Fibroblast of gingiva (primary cell): ENCODE data around the gene WDR91.
"Not testable (repeated sequence)": the region's sequence is repeated elsewhere in the genome, so short reads cannot be mapped to it uniquely, and the experiment has no call there.

Experiments used
- DNase-seq: peaks from one replicate; pipeline ENCODE4 v3.0.0-alpha.2; 2011; ENCODE audit warnings: low read depth

The WDR91 gene

DNA sequence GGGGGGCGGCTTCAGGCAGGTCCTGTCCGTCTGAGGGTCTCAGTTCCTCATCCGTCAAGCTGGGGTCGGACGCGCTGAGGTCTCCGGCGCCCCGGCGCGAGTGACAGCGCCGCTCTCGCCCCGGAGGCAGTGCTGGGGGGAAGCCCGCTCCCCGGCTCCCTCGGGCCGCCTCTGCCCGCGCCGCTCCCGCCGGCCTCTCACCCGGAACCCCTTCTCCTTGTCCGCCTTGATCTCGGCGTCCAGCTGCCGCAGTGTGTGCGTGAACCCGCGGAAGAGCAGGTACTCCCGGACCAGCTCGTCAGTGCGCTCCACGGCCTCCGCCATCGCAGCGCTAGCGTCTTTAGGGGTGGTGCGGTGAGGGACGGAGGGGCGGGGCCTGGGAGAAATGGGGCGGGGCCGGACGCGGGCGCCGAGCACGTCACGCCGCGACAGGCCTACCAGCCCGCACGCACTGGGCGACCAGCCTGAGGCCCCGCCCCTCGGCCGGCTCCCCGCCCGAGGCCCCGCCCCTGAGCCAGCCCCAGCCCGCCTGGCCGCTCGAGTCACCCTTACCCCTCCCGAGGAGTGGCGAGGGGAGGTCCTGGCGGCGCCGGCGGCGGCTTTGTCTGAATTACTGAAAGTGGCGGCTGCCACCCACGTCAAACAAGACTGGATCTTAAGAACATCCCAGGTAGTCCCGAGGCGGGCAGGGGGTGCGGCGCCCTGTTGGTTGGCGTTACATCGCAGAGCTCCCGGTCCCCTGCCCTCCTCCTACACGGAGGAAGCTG, at the start of gene WDR91:
Gene WDR91, minus strand, starts transcription at position 348 of the 767 bp plus-strand sequence. Its CDS starts 24 bp downstream, at position 324.
- peak; percentile 89 for DNase-seq

DNA sequence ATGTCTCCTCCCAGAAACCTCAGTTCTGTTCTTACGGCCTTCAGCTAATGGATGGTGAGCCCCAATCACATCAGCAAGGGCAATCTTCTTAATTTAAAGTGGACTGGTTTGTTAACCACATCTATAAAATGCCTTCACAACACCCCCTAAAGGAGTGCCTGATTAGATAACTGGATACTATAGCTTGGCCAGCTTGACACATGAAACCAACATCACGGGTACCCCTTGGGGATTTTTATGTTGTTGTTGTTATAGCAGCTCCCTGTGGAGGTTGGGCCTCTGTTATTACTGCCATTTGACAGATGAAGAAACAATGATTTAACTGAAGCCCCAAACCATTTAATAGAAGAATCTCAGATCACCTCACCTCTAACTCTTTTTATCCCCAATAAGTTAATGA, 49.1 kb upstream of the WDR91 start:
- no peak for DNase-seq

DNA sequence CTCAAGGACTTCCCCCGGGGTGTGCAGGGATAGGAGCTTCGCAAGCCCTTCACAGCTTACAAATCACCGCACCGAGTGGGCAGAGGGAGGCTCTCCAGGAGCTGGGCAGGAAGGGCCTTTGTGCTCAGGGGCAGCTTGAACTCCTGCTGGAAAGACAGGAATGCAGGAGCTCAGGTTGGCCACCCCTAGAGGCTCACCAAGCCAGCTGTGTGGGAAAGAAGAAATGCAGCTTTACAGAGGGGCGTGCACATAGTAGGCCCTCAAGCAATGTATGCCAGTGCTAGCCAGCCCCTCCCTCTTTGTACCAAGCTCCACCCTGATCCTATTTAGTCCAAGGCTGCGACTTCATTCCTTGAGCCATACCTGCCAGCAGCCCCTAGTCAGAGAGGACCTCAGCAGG, 48.4 kb upstream of the WDR91 start:
- no peak for DNase-seq

DNA sequence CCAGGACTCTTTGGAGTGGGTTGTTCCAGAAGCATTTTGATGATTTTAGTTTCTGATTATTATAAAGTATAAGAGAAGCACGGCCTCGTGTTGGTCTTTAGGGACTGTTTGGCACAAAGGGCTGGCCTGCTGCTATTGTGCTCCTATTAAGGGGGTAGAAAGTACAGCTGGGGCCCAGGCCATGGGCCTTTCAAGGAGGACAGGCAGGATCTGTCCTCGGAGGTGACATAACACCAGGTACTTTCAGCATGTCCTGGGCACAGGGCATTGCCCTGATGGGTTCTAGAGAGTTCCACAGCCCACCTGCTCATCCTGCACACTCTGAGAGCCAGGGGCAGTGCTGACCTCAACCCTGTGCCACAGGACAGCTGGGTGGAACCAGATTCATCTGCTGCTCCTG, 47.3 kb upstream of the WDR91 start:
- DNase-seq = no peak

GRCh38 chr7:135257790-135258189, 46.5 kb upstream of the WDR91 start:
- DNase-seq = no peak

DNA sequence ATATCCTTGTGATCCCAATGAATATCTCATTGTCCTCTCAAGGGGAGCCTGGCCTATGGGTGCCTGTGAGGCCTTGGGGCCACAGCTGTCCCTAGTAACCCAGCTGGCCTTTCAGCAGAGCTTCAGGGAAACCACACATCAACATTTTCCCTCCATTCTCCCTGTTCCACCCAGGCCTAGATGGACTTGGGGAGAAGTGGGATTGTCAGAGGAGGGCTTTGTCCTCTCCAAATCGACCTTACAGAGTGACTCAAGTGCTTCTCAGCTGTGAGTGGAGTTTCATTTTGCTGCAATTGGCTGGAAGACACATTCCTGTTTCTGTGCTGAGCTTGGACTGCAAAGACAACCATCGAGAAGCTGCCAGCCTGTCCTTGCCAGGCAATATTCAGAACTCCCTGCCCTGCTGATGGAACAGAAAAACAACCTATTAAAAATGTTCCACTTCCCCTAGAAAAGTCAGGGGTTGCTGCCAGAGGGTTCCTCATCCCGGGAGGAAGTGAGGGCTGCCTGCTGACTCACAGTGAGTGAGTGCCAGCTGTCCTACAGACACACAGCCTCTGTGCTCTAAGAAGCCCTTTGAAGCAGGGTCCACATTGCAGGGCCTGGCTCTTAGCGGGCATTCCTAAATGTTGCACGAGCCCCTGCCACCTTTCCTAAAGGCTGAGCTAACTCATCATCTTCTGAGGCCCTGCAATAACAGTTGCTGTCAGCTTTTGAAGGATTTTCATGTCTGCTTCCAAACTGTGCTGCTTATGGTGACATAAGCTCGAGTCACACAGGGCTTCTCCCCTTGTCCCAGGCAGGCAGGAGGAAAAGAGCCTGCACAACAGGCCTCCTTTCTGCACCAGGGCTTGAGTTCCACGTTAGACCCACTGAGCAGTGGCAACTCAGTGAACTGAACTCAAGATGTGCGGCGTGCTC, 42.8 kb upstream of the WDR91 start:
- peak; percentile 77 for DNase-seq

GRCh38 chr7:135251496-135252391, 40.4 kb upstream of the WDR91 start:
- no peak for DNase-seq

DNA sequence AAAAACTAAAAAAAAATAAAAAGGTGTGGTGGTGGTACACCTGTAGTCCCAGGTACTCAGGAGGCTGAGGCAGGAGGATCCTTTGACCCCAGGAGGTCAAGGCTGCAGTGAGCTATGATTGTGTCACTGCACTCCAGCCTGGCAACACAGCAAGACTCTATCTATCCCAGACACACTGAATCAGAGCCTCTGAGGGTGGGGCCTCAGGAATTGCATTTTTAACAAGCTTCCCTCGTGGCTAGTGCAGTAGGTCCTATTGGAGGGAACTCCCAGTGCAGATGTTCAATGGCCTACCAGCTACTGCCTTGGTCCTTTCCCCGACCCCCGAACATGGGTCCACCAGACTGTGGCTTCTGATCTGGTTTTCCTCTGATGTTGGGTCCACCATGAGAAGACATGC, 37.2 kb upstream of the WDR91 start:
- DNase-seq = no peak

GRCh38 chr7:135247746-135248471, 36.6 kb upstream of the WDR91 start:
- no peak for DNase-seq

- DNase-seq = no peak
Measured at GRCh38 chr7:135246191-135246825, 35.0 kb upstream of the WDR91 start.

DNA sequence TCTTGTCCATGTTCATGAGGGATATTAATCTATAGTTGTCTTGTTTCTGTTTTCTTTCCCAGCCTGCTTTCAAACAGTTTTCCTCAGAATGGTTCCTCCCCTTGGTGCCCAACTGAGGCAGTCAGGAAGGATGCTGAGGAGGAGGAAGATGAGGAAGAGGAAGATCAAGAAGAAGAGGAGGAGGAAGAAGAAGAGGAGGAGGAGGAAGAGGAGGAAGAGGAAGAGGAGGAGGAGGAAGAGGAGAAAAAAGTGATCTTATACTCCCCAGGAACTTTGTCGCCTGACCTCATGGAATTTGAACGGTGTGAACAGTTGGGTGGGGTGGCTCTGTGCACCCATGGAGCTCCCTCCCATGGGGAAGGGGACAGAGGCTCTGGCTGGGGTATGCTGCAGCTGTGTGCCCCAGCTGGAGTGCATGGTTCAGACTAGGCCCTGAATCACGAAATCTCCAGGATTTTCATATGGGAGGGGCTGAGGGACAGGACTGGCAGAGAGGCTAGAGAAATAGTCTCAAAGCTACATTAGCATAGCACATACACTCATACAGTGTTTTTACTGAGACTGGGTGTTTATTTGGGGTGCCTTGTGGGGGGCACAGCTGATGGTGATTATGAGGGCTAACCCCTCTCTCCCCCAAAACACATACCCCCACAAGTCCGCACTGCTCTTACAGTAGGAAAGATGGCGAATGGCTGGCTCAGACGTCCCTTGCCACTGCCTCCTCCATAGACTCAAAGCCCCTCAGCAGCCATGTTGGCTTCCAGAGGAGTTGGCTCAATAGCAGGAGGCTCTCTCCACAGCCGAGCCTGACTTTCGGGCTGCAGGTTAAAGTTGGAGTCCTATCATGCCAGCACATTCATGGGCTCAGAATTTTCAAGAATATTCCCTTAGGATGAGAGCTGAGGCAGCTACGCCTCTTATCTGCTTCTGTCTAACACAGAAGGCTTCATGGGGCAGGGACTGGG, 34.2 kb upstream of the WDR91 start:
- DNase-seq = no peak

- DNase-seq = no peak
Measured at GRCh38 chr7:135242096-135242684, 30.9 kb upstream of the WDR91 start.

DNA sequence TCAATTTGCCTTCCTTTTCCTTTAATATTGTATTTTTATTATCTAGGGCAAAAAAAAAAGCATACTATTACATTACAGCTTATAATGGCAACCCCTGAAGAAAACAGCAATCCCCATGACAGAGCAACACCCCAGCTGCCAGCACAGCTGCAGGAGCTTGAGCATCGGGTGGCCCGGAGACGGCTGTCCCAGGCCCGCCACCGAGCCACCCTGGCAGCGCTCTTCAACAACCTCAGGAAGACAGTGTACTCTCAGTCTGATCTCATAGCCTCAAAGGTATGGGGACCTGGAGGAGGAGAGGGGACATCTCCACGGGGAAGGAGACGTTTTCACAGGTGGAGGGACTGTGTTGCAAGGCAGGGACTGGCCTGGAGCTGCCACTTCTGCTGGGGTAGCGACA, 29.1 kb upstream of the WDR91 start:
- DNase-seq = no peak

- no peak for DNase-seq
Measured at GRCh38 chr7:135239263-135239662, 27.9 kb upstream of the WDR91 start.

- no peak for DNase-seq
Measured at GRCh38 chr7:135238112-135238744, 26.9 kb upstream of the WDR91 start.

DNA sequence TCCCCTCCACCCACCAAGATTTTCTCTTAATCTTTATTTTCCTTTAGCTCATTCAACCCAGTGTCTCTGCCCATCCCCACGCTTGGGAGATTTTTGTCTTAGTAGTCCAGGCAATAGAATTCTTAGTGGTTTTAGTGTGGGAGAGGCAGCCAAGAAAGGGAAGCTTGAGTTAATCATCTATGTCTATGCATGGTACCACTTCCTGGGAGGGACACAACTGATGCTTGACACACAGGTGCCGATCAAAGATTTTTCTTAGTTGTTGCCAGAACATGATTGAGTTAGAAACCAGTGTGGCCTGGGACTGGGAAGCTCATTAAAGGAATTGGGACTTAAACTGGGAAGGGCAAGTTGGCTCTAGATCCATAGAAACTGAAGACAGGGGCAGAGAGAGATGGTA, 25.4 kb upstream of the WDR91 start:
- no peak for DNase-seq

- no peak for DNase-seq
Measured at GRCh38 chr7:135235841-135236240, 24.5 kb upstream of the WDR91 start.

DNA sequence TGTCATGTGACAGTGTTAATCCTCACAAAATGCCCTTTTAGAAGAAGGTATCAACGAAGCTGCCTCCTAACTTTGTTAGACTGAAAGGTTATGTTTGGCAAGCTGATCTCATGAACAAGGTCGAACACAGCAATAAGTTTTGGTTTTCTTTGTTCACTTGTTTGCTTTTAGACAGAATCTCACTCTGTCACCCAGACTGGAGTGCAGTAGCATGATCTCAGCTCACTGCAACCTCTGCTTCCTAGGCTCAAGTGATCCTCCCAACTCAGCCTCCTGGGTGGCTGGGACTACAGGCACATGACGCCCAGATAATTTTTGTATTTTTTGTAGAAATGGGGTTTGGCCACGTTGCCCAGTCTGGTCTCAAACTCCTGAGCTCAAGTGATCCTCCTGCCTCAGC, 23.4 kb upstream of the WDR91 start:
- DNase-seq = no peak

- not testable (repeated sequence) for DNase-seq
Measured at GRCh38 chr7:135234095-135234494, 22.8 kb upstream of the WDR91 start.
